HS-27A (cell line): ENCODE measurements around the gene TMED10.
"Not testable (repeated sequence)": the region's sequence is repeated elsewhere in the genome, so short reads cannot be mapped to it uniquely, and the experiment has no call there.

Experiments used
- DNase-seq: peaks from one replicate; pipeline ENCODE4 v3.0.0-alpha.2; 2012; ENCODE audit warnings: low read depth, missing footprints

Gene TMED10

DNA sequence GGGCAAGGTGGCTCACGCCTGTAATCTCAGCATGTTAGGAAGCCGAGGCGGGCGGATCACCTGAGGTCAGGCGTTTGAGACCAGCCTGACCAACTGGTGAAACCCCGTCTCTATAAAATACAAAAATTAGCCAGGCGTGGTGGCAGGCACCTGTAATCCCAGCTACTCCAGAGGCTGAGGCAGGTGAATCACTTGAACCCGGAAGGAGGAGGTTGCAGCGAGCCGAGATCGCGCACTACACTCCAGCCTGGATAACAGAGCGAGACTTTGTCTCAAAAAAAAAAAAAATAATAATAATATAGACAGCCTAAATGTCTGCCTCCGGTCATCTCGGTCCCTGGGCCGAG, 49.0 kb downstream of the TMED10 start:
- DNase-seq = not testable (repeated sequence)

DNA sequence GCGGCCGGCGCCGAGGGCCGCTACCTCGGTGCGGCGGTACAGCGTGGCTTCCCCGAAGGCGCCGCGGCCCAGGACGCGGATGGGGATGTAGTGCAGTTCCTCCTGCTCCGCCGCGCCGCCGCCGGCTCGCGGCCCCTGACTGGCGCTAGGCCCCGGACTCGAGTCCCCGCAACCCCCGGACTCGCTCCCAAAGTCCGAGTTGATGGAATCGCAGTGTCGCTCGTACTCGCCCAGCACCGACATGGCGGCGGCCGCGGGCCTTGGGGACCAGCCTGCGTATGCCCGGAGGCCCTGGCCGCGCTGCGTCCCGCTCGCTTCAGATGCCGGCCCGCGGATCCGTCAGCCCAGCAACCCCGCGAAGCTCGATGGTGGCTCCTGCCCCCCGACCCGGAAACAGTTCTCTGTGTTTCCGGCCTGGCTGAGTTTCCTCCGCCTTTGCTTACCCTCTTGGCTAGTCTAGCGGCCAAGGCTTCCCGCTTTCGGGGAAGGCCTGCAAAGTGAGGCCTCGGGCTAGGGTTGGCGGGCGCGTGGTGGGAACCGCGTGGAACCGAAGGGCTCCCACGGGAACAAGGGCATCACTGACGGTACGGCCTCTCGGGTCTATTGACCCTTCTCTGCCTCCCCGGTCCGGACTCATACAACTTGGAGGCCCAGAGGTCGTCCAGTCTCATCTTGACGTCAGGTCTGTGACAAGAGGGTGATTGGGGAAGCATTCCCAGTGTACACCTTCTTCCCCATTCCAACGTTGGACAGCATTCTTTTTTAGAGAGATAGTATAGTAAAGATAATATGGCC, 49.5 kb downstream of the TMED10 start, which contains the start of gene NEK9:
TSS of gene NEK9 (minus strand) at position 370 of the 795 bp plus-strand sequence. CDS start at position 243, 127 bp downstream.
- peak; percentile 68 for DNase-seq

DNA sequence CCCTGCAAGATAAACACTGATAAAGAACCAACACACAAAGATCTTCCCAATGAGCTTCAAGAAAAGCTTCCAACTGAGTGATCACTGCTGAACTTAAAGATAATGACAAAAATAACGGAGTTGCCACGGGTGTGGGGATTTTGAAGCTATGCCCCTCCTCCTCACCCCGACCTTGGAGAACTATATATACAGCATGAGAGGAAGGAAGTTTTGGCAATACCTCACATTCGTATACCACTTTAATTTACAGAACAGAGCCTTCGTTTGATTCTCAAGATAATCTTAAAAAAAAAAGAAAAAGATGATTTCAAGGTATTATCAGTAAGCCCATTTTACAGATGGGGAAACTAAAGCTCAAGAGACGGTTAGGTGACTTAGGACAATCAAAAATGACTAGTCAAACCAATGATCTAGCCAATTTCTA, 50.3 kb downstream of the TMED10 start:
- no peak for DNase-seq

DNA sequence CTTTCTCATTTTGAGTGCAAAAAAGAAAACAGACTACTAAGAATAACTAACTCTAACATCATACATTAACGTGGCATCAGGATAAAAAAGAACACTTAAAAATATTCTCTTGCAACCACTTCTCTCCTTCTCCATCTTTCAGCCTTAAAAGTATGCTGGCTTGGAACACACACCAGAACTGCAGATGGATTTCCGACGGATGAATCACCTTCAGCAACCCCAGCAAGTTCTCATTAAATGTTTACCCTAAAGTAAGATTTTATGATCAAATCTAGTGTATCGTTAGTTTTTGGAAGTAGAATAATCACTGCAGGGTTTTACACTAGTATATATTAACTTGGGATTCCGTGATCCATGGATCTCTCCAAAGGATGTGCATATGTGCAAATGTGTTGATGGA, 50.8 kb downstream of the TMED10 start:
- DNase-seq = no peak

DNA sequence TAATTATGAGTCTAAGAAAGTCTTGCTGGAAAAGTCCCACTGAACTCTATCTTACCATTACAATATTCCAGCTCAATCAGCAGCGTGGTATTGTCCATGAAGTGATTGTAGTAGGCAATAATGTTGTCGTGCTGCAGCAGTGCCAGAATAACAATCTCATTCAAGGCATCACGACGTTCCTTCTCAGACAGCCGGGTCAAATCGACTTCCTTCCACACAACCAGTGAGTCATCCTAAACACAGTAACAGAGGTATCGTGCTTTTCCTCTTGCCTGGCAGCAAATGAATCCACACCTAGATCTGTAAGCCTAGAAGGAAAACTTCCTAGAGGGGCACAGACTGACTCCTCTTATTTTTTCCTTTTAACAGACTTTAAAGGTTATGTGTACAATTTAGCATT, 52.4 kb downstream of the TMED10 start:
- DNase-seq = no peak

DNA sequence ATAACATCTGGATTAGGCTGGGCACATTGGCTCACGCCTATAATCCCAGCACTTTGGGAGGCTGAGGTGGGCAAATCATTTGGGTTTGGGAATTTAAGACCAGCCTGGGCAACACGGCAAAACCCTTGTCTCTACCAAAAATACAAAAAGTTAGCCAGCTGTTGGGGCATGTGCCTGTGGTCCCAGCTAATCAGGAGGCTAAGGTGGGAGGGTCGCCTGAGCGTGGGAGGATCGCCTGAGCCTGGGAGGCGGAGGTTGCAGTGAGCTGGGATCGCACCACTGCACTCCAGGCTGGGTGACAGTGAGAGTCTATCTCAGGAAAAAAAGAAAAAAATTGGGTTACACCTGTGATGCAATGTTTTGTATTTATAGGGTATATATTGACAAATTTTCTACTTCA, 54.9 kb downstream of the TMED10 start:
- no peak for DNase-seq

DNA sequence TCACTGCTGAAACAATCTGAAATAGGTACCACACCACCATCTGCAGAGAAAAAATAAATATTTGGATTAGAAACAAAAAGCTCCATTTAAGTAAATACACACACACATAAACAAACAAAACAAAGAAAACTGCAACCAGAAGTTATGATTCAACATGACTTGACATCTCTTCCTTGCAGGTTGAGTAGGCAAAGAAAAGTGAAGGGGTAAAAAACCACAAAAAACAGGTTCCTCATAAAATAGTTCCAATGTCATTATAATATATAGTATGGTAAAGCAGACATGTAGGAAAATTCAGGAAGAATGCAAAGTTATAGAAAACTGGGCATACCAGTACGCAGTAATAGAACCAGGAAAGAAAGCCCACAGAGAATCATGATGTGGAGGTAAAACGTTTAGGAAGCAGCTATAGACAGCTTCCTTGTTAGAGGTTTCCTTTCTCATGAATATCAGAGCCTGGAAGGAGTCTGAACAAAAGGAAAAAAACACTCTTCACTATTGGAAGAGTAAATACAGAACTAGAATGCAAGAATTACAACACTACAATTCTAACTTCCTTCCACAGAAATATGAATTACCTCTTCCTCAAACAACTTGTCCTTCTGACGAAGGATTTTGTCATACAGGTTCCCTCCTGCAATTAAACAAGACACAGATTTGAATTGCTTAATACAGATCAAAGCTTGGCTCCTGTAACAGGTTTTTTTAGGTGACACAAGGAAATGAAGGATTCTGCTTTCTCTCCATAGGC, 55.7 kb downstream of the TMED10 start:
- DNase-seq = no peak

DNA sequence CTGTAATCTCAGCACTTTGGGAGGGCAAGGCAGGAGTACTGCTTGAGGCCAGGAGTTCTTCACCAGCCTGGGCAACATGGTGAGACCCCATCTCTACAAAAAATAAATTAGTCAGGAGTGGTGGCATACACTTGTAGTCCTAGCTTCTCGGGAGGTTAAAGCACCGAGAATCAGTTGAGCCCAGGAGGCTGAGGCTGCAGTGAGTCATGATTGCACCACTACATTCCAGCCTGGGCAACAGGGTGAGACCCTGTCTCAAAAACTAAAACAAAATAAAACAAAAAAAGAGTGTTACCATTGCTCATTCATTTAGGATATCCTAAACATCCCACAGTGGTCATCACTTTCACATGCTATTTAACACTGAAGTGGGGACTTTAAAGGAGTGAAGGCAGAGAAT, 57.4 kb downstream of the TMED10 start:
- no peak for DNase-seq

DNA sequence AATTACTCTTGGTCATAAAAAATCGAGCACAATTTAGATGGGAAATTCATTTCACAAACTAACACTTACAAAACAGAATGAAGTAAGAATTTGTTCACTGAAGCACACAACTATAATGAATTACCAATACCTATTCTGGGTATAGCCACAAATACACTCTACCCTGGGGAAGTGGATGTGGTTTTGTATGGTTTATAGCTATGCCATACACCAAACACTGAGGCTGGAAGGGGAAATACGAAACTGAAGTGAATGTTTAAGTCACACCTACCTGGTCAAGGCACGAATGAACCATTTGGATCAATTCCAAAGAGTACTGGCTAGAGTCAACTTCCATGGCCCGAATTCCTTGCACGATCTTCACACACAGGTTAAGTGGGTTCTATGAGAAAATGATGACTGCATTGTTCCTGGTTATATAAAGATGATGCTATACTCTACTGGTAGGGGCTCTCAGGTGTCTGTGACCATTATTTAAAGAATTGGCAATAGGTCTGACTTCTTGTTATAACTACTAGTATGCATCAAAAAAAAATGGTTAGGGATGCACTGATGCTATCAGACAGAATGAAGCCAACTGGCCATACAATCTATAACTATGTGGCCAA, 62.4 kb downstream of the TMED10 start:
- DNase-seq = no peak

DNA sequence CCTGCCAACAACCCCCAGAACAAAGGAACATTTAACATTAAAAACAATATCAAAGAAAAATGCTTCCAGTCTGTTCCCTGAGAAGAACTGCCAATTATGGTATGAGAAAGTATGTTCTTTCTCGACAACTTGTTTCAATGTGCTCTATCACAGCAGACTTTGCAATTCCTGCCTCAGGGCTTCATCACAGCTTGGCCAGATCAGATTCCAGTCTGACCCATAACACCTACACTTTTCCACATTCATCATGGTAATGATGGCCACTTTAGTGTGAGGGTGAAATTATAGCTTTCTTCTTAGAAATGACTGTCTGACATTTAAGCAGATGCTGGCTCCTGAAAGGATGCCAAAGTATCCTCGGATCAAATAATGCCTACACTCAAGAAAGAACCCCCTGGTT, 66.5 kb downstream of the TMED10 start:
- DNase-seq = no peak

DNA sequence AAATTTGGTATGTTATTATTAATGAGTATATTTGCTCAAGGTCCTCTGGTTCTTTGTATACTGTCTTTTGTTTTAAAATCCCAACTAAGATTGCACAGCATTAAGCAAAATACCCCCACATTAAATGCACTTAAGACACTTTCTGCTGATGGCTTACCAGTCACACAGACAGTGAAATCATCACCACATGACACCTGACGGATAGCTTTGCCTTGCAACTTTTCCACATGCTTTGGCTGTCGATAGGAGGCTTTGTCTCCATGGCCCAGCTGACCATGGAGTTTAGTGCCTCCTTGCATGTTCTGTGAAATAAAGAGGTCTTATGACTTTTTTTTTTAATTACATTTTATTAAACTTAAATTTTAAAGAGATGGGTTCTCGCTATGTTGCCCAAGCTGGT, 69.2 kb downstream of the TMED10 start:
- no peak for DNase-seq

DNA sequence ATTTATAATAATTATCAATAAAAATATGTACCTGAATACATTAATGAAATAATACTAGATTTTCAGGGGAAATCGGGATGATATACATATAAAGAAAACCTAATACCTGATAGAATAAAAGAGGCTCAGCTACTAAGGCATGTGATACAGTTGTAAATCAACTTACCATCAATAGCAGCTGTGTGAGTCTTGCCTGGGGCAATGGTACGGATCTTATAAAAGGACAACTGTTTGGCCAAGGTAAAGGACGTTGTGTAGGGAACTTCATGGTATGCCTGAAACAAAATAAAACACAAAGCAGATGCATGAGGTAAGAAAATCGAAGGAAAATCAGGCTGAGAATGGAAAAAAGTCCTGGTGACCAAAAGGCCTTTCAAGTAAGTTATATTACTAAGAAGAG, 74.9 kb downstream of the TMED10 start:
- no peak for DNase-seq

DNA sequence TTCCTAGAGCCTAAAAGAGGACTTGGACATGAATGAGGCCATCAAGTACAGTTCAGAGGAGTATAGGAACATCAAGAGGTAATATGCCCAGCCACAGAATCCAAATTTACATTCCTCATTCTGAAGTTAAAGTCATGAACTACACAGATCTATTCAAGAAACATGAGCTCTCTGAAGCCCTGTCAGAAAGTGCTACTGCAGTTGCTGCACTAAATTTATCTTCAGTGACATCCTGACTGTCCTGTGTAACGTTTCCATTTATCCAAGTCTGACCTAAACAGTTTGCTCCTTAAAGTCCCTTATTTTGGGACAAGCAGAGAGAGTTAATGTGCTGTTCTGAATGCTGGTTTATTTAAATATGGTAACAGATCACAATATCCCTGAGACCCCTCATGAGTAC, 77.7 kb downstream of the TMED10 start:
- DNase-seq = no peak

DNA sequence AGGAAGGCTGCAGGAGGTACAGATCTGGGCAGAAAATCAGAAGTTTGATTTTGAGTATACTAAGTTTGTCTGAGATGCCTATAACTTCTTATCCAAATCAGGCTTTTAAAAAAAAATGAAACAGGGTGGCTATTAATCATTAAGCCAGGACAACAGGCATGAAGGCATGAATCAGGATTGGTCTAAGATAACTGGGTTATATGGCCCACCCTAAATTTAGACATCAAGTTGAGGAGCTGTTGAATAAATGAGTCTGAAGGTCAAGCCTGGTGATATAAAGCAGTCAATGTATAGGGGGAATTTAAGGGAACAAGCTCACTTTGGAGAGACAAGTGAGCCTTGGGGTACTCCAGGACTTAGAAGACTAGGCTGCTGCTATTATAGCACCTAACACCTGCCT, 78.2 kb downstream of the TMED10 start:
- no peak for DNase-seq

DNA sequence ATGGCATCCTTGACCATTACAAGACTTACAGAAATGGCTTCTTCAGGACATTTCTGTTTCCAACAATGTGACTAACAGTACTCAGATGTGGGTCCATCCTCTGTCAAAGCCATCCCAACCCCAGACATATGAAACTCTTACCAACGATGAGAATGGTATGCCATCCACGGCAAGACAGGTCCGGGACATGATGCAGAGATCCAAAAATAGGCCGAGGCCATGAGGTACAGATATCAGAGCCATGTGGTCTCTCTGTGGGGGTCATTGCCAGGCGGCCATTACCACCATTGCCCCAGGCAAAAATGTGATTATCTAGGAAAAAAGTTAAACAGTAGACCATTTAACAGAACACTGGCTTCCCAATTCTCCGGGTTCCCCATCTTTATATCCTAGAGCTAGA, 79.5 kb downstream of the TMED10 start:
- DNase-seq = no peak

DNA sequence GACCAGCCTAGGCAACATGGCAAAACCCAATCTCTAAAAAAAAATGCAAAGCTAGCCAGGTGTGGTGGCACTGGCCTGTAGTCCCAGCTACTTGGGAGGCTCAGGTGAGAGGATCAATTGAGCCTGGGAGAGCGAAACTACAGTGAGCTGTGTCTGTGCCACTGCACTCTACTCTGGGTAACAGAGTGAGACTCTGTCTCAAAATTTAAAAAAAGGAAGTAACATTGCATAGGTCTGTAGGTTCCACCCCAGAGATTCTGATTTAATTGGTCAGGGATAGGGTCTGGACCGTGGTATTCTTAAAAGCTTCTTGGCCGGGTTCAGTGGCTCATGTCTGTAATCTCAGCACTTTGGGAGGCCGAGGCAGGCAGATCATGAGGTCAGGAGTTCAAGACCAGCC, 80.7 kb downstream of the TMED10 start:
- DNase-seq = no peak

DNA sequence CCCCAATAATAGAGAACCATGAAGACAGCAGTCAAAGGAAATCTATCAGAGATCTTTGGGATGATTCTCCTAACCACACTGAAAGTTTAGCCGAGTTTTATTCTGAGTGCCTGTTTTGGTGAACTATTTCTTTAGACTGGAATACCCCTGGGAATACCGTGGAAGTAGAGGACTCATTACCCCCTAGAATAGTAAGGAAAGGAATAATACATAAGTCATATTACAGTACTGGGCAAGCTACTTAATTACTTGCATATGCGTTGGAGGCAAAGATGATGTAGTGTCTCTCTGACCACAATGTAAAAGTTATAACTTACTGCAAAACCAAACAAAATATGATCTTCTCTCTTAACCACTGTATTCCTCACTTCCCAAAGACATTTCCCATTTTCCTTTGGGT, 81.5 kb downstream of the TMED10 start:
- DNase-seq = no peak

DNA sequence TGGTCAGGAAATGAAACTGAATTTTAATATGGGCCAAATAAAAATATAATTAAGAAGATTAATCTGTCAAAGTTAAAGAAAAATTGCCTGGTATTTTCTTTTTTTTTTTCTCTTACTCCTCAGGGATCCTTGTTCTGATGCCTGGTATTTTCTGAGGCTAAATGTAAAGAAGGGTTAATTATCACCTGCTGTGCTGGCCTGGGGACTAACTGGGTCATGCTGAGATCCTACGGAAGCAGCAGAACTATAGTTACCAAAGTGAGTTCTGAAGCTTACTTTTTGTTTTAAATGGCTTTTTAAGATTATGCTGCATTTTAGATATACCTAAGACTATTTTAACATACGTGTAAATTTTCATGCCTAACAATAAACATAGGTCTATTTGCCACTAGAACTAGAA, 83.7 kb downstream of the TMED10 start:
- no peak for DNase-seq

DNA sequence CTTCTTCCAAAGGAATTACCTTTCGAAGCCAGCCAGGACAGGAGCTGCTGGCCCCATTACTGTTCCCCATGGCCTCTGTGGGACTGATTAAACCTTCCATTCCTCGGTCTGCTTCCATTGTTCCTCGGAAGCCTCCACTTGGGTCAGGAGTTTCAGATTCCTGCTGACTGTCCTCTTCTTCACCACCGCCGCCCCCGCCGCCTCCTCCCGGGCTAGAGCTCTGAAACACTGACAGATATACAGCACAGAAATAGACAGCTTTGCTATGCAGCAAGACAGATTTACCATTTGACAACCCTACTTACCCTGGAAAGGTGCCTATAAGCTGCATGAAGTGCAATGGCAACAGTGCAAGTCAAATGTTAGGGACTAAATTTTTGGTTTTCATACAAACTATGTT, 85.2 kb downstream of the TMED10 start:
- no peak for DNase-seq

DNA sequence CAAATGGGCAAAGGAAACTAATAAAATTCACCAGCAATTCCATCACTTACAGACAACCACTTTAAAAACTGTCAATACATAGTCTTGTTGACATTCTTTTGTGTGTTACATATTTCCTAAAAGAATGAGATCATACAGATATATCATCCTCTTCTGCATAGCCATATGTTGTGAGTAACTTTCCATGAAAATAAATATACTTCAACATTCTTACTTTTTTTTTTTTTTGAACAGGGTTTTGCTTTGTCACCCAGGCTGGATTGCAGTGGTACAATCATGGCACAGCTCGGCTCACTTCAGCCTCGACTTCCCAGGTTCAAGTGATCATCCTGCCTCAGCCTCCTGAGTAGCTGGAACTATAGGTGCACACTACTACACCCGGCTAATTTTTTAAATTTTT, 86.1 kb downstream of the TMED10 start:
- no peak for DNase-seq

DNA sequence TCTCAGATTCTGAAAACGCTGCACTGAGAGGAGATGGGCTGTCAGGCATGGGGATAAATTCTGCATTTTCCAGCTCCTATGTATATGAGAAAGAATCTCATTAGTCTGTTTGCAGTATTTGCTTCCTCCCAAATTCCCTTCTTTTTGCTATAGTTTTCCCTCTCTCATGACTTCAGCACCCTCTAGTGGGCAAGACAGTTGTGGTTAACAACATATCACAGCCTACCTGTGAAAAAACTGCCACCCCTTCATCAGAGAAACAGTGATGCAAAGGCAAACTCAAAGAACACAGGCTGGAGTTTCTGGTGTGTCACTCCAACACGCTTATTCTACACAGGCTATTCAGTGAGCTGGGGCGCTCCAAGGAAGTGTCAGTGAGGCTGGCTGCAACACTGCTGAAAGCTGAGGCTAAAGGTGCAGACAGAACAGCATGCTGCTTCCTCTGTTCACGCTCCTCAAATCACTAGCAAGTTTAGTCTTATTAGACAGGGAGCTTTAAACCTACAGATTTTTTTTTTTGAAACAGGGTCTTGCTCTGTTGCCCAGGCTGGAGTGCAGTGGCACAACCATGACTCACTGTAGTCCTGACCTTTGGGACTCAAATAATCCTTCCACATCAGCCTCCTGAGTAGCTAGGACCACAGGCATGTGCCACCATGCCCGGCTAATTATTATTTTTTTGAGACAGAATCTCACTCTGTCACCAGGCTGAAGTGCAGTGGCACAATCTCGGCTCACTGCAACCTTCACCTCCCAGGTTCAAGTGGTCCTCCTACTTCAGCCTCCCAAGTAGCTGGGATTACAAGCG, 87.6 kb downstream of the TMED10 start:
- no peak for DNase-seq

DNA sequence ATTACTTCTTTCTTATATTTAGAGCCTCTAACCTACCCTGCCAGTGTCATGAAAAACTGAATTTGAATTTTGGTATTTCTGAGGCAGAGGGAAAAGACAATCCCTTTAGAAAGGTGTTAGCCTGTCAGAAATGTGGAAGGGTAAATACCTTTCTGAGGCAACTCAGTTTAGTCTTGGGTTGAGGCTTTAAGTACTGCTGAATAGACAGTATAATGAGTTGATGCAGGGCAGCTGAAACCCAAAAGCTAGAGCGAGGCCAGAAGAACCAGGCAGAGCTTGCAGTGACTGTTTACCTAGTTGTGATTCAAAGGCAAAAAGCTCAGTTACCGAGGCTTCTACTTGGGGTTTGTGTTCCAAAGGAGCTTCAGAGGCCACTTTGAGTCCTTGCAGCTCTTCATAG, 88.3 kb downstream of the TMED10 start:
- no peak for DNase-seq
